ENCODE results near the gene SDHAF4.

DNA sequence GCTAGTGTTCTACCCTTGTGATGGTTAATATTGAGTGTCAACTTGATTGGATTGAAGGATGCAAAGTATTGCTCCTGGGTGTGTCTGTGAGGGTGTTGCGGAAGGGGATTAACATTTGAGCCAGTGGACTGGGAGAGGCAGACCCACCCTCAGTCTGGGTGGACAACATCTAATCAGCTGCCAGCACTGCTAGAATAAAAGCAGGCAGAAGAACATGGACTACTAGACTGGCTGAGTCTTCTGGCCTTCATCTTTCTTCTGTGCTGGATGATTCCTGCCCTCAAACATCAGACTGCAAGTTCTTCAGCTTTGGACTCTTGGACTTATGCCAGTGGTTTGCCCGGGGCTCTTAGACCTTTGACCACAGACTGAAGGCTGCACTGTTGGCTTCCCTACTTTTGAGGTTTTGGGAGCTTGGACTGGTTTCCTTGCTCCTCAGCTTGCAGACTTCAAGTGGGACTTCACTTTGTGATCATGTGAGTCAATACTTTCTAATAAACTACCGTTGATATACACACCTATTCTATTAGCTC lies 50.1 kb downstream of the SDHAF4 start:
- TF ChIP-seq, protein P1, sequence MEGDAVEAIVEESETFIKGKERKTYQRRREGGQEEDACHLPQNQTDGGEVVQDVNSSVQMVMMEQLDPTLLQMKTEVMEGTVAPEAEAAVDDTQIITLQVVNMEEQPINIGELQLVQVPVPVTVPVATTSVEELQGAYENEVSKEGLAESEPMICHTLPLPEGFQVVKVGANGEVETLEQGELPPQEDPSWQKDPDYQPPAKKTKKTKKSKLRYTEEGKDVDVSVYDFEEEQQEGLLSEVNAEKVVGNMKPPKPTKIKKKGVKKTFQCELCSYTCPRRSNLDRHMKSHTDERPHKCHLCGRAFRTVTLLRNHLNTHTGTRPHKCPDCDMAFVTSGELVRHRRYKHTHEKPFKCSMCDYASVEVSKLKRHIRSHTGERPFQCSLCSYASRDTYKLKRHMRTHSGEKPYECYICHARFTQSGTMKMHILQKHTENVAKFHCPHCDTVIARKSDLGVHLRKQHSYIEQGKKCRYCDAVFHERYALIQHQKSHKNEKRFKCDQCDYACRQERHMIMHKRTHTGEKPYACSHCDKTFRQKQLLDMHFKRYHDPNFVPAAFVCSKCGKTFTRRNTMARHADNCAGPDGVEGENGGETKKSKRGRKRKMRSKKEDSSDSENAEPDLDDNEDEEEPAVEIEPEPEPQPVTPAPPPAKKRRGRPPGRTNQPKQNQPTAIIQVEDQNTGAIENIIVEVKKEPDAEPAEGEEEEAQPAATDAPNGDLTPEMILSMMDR (conservative IDR thresholded peaks at IDR 0.05) = no peak
- no peak for TF ChIP-seq EZH2 (IDR thresholded peaks at IDR 0.05; ENCODE audit: low read depth)

All from PC-9 (cell line).